ENCODE measurements around the gene ENAM.

The ENAM gene, protein sequence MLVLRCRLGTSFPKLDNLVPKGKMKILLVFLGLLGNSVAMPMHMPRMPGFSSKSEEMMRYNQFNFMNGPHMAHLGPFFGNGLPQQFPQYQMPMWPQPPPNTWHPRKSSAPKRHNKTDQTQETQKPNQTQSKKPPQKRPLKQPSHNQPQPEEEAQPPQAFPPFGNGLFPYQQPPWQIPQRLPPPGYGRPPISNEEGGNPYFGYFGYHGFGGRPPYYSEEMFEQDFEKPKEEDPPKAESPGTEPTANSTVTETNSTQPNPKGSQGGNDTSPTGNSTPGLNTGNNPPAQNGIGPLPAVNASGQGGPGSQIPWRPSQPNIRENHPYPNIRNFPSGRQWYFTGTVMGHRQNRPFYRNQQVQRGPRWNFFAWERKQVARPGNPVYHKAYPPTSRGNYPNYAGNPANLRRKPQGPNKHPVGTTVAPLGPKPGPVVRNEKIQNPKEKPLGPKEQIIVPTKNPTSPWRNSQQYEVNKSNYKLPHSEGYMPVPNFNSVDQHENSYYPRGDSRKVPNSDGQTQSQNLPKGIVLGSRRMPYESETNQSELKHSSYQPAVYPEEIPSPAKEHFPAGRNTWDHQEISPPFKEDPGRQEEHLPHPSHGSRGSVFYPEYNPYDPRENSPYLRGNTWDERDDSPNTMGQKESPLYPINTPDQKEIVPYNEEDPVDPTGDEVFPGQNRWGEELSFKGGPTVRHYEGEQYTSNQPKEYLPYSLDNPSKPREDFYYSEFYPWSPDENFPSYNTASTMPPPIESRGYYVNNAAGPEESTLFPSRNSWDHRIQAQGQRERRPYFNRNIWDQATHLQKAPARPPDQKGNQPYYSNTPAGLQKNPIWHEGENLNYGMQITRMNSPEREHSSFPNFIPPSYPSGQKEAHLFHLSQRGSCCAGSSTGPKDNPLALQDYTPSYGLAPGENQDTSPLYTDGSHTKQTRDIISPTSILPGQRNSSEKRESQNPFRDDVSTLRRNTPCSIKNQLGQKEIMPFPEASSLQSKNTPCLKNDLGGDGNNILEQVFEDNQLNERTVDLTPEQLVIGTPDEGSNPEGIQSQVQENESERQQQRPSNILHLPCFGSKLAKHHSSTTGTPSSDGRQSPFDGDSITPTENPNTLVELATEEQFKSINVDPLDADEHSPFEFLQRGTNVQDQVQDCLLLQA

DNA sequence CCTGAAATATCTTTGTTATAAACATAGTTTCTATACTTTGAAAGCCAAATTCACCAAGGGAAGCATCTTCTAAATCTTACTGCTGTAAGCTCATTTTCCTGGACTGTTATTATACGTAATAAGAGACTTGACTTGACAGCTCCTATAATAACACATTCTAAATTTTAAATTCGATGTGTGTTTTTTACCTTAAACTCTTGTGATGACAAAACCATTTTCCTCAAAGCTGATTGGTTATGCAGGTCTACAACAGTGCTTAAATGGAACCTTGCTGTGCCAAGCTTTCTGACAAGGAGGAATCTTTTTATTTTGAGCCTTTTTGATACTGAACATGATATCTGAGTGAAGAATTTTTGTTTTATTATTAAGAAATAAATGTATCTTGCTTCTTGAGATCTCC lies at the start of gene ENAM:
Gene ENAM, plus strand, starts transcription at position 301 of the 400 bp plus-strand sequence. CDS start 757 bp downstream, outside the sequence.
- DNase-seq: no peak

DNA sequence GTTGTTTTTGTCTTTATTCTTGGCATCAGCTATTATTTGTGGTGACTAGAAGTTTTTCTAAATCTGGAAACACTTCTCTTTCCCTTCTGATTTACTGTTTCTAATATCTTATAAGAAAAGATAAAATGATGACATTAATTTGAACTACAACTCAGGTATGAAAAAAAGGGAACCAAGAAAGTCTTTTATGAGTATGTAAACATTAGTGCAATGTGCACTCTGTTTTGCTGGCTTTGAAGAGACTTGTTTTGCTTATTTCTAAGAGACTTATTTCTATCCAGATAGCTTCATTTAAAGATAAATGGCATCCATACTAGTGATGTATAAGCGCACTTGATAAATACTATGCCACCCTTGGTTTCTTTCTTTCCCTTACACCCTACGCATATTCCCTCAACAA lies 46.6 kb upstream of the ENAM start:
- DNase-seq: no peak

DNA sequence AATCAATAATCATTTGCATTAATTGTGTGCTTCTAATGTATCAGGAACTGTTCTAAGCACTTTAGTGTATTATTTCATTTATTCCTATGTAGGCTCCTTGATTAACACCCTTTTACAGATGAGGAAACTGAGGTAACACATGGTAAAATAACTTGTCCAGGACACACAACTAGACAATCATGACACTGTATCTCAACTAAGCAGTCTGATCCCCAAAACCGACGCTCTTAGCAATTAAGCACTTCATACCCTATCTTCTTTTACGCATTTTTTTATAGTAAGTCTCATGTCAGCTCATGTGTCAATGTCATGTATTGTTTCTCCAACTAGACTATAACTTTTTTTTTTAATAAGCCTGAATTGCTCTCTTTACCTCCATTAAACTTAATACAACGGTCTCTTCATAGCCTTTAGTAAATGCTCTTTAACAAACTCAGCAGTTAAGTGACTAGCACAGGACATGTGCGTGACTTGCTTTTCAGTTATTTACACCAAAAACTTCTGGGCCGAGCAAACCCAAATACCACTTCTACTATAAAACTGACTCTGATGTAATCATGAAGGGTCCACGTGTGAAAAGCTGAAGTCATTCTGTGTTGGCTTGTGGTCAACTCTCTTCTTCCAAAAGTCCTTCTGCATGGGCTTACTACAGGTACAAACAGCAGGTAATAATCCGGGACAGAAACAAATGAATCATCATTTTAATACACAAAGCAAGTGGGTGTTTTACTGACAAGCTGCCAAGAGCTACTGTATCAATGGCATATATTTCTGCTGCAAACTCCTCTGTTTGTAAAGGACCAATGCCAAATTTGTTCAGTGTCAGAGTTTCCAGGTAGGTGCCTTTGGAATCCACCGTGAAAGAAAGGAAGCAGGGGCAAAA lies 44.4 kb upstream of the ENAM start:
- DNase-seq: no peak

DNA sequence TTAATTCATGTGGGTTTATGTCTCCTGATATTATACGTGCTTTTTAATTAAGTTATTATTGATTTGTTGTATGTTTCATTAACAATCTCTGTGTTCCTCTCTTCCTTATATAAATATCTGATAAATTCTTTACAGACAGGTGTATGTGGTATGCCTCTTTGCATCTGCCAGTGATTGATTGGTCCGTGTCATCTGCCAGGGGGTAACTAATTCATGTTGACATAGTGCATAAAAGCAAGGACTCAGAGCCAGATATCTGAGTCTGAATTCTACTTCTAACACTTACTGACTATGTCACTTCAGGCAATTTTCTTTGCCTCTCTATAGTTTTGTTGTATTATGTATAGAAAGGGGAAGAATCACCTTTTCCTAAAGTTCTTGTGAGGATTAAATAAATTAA lies 41.7 kb upstream of the ENAM start:
- no peak for DNase-seq

DNA sequence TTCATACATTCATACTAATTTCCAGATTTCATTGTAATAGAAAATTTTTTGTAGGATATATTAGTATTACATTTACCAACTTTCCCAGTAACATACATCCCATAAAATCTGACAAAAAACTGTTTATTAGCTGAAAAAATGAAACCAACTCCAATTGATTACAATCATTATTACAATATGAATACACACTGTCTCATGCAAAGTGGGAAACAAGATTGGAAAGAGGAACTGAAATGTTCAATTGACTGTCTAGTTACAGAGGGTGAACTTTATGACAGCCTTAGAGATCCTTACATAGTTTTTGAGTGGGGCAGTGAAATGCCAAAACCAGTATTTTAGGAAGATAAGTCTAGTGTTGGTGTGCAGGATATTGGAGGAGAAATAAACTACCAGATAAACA lies 38.8 kb upstream of the ENAM start:
- DNase-seq: no peak

DNA sequence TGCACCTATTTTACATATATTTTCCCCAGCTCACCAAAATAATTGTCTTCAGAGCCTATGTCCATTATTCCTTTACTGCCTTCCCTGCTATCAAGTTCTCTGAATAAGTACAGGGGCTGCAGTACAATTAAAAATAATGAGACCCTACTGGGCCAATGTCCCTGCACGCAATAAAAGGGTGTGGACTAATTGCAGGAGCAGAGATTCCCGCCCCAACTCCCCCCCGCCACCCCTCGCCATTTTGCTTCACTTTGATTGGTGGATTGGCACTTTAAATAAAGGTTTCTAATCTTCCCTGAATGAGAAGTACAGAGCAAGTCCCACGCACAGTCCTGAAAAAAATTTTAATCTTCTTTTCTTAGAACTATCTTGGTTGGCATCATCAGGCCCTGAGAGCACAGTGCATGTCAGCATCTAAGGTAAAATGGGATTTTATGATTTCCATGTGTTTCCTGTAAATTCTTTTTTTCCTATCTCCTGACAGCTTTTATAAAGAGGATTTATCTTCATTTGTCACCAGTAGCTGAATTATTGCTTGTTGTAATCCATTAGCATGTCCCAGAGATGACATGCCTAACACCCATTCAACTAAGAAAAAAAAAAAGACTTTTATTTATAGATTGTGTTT lies 36.5 kb upstream of the ENAM start, which contains the start of gene AMBN:
Gene AMBN, plus strand, starts transcription at position 302 of the 628 bp plus-strand sequence. Its CDS starts 103 bp downstream, at position 405.
- DNase-seq: peak; percentile 1

DNA sequence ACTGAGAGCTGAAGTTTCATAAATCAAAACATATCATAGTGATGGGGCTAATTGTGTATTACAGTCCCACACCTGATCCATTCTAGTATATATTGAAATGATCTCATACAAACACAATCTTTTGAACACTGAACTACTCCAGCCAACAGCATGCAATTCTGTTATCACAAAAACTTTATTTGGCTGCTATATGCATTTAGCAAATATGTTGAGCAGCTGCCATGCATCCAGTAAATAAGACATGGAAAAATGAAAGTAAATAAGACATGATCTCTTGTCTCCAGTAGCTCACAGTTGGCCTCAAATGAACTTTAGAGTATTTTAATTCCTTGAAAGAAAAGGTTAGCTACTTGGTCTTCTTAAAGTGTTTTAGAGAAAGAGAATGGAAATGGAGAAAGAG lies 34.3 kb upstream of the ENAM start:
- DNase-seq: no peak

DNA sequence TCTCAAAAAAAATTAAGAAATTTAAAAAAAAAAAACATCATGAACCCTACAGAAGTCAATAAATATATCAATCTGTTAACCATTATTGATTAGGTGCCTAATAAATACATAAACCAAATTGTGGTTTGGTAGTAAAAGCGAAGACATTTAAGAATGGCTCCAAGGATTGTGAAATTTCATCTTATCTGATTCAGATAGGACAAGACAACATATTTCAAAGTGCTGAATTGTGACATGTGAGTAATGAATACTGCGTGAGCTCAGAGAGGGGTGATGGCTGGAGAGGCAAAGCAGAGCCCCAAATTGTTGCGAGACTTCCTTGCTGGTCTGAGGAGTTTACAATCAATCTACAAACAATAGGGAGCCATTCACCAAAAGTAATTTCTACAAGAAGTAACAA lies 28.2 kb upstream of the ENAM start:
- DNase-seq: no peak

DNA sequence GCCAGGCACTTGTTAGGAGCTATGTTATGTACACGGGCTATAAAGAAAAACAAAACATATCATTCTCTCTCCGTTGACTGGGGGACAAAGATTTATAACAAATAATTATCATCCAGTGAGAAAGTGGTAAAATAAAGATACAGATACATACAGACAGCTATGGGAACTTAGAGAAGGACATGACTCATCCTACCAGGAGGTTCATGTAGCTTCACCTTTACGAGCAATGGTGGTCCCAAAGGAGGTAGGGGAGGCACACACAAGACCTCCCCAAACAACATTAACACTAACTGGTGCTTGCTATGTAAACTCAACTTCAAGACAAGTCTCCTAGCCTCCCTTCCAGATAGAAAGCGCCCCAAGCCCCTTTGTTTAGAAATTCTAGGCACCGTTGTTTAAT lies 27.6 kb upstream of the ENAM start:
- no peak for DNase-seq

DNA sequence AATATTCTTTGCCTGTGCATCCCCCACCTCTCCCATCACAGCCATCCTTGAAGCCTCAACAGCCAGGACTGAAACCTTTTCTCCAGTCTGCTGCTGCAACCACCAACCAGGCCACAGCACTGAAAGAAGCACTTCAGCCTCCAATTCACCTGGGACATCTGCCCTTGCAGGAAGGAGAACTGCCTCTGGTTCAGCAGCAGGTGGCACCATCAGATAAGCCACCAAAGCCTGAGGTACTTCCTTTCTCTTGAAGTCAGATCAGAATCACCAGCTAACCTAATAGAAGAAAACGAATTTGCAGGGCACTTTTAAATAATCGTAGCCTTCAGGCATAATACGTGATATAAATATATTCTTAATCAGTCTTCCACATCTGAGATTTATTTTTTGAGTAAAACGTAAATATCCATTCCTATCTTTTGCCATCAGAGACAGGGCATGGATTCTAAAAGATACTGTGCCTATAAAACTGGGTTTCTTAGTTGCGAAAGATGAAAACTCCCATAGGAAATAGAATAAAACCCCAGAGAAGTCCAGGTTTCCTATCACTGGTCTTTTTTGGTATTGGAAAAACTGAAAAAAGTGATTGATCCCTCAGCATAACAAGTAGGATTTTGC lies 27.0 kb upstream of the ENAM start:
- DNase-seq: peak; percentile 27

DNA sequence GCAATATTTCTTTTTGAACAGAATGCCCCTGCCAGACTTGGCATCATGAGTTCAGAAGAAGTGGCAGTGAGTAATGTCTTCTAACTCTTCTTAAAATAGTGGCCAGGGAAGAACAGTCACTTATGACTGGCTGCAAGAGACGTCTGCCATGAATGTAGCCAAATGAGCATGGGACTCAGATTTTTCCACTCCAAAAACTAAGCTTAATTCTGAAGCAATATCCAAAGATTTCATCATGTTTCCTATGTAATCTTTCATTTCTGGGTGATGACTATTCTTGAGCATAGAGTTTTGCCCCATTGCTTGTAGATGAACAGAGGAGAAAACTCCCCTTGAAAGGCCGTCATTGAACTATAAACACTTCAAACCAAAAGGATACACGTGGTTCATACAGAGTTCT lies 24.7 kb upstream of the ENAM start:
- no peak for DNase-seq

DNA sequence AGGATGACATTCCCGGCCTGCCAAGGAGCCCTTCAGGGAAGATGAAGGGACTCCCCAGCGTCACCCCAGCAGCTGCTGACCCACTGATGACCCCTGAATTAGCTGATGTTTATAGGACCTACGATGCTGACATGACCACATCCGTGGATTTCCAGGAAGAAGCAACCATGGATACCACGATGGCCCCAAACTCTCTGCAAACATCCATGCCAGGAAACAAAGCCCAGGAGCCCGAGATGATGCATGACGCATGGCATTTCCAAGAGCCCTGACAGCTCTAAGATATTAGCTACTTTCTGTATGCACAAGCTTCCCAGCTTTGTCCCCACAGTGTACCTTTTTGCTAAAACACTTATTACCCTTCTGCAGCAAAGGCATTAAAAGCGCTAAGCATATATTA lies 22.1 kb upstream of the ENAM start:
- DNase-seq: no peak

DNA sequence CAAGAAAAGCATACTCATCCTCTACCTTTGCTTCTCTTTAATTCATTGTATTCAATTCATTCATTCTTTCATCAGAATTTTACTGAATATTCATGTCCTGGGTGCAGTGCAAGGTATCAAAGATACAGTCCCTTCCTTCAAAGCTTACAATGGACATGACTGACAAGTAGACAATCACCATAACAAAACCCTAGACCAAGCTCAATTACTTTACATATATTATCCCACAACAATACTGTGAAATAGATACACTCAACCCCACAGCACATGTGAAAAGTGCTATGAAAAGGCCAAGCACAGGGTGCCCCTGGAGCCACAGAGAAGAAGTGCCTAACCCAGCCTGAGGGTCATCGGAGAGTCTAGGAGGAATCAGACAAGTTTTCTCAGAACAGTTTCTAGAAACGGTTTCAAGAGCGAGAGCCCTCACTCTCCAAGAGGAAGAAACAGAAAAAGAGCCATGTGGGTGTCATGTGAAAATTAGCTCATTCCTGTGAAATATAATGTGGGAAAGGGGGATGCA lies 21.1 kb upstream of the ENAM start:
- DNase-seq: no peak

DNA sequence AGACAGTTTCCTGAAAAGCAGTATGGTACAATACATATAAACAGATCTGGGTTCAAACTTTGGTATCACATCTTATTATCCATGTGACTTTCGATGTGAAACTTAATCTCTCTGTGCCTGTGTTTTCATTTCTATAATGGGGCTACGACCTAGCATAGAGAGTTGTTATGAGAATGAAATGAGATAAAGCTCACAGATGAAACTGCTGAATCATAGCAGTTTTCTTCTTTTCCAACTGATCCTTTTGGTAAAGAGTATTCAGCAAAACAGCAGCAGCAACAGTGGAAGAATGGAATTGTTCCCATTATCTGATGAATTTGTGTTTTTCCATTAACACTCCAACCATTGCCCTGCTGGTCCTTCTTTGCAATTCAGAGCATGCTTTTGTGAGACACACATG lies 20.2 kb upstream of the ENAM start:
- DNase-seq: no peak

DNA sequence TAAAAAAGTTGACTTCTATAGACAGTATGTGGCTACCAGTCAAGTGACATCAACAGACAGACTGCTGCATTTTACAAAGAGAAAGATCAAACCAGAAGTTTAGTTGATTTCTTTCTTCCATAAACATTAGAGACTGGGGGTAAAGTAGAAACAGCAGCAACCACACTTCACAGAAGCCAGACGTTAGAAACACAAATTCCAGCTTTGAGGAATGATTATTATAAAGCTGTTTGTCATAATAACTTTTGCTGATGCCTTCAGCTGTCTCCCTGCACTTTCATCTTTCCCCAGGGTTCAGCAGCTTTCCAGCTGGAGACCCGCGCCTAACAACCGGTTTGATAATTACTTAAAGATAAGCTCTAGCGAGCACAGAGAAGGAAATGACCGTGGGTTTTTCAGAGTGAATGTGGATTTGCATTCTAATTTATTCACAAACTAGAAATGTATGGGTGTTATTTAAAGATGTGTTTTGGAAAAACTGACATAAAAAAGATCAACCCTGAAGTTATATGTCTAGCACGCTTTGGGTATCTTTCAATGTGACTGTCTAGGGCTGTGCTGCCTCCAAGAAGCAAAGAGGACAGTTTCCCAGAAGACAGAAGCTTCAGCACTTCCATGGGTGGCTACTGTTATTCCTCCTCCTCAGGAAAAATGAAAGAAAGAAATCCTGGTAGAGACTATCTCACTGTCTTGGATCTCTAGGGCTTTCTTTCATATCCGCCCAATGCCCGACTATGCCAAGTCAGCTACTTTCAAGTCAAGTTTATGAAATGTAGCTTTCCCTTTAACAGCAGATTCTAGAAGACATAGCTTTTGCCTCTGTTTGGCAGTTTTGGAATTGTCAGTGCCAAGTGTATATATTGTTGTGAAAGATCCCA lies 15.0 kb upstream of the ENAM start:
- no peak for DNase-seq

DNA sequence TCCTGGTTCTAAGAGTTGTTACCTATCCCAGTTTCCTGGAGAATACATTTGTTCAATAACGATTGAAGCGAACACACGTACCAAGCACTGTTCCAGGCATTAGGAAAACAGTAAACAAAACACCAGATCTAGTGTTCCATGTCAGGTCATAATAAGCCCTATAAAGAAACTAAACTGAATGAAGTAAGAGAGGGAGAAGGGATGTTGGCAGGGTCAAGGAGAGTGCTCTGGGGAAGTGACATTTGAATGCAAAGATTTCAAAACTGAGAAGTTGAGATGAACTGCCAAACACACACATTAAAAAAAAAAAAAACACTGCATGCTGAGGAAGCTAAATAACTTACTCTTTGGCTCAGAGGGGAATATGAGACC lies 14.4 kb upstream of the ENAM start:
- DNase-seq: no peak

DNA sequence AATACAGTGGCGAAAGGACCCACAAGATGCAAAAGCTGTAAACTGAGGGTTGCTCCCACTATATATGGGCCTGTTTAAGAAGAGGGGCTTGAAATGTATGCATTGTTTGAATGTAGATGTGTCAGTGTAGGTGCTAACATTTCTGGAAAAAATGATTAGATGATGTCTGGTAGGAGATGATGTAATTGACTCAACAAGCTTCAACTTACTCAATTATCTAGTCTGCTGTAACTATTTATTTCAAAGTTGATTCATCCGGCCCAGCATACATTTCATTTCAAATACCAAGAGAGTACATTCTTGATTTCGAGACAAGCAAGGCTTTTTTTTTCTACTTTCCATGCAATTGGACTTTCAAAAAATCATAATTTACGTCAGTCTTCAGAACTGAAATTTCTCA lies 9.3 kb upstream of the ENAM start:
- DNase-seq: no peak

DNA sequence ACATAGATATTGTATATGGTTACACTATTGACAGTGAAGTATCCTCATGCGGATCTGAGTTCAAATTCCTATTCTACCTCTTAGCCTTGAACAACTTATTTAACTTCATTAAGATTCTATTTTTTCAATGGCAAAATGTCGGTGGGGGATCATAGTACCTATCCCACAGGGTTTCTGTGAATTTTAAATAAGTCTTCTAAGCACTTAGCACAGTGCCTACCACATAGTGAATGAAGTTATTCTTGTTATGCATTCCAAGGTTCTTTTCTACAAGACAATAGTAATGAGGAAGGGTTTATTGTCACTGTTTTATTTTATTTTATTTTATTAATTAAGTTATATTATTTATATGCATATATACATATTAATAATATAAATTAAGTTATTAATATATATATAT lies 8.8 kb upstream of the ENAM start:
- DNase-seq: no peak

DNA sequence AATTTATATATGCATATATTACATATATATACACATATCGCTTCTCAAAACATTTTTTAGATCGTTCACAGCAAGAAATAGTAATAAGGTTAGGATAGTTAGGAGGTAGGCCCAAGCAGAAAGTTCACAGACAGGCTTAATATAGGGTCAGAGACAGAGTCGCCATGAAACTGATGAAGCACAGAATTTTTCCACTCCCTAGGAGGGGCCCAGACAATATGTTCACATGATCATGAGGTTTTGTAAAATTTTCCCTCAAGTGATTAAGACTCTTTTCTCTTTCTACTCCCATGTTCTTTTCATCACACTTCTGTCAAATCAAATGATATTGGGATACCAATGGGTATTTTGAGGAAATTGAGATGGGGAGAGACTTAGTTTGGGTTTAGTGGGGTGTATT lies 5.2 kb upstream of the ENAM start:
- DNase-seq: no peak

DNA sequence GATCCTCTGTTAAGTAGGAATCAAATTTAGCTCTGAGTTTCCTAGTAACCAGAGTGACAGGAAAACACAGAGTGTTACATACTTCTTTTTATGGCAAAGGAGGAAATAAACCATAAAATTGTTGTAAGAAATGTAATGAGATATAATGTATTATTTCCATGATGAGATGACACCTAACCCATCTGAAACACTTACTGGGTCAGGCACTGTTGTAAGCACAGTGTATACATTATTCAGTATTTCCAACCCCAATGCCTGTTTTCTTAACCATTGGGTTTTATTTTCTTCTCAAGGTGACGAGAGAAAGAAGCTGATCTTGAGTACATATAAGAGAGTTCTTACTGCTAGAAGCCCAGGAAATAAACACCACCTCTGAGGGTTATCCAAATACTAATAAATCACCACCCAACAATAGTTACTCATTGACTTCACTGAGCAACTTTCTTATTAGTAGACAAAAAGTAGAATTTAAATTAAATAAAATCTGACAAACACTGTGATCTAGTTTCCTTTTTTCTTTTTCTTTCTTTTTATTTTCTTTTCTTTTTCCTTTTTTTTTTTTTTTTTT lies 4.2 kb upstream of the ENAM start:
- no peak for DNase-seq
